ENCODE measurements around the gene BRINP3. TPM values are rescaled to one million over a fixed set of nuclear protein-coding genes. Genes with fewer than 3 reads are reported as not detected.
A peak's percentile ranks its signal among the peaks of the same experiment; 100 is the strongest.
"Not testable (repeated sequence)": the region's sequence is repeated elsewhere in the genome, so short reads cannot be mapped to it uniquely, and the experiment has no call there.

BRINP3 gene
- total RNA-seq (1 to 10 TPM in 1 of 9 donors, under 1 TPM in 4, not detected in 4; 0.11 to 1.1 (median 0.83) TPM), polyA plus RNA-seq (1 to 10 TPM in 1 of 3 donors, under 1 TPM in 1, not detected in 1; 0.10 to 3.0 TPM)
- long read RNA-seq, donor 1 = 0 reads
- long read RNA-seq, donor 2 = 0 reads
- long read RNA-seq, donor 3 = 0 reads
- long read RNA-seq, donor 4, partial matches to known transcripts = 0 of 1 reads
- long read RNA-seq, donor 4, other reads (novel, unspliced or antisense) = 1 of 1 reads
- long read RNA-seq, donor 5 = 0 reads
- long read RNA-seq, donor 6 = 0 reads
- long read RNA-seq, donor 7 = 0 reads
- long read RNA-seq, donor 8 = 0 reads
- long read RNA-seq, donor 9 = 0 reads
- long read RNA-seq, donor 10 = 0 reads

GRCh38 chr1:190477762-190478148 is at the start of gene BRINP3:
Gene BRINP3, minus strand, starts transcription at chr1:190477864.
- TF ChIP-seq CTCF (IDR thresholded peaks at IDR 0.05) (no peak), POLR2A (IDR thresholded peaks at IDR 0.05) (no peak)
- Histone ChIP-seq H3K36me3 (replicated peaks in 1 of 2) (no peaks in the 10 kb centered on the region), H3K4me1 (replicated peaks in 1 of 2) (peaks cover 7 to 8% of the 10 kb centered on the region in 2 donors), H3K27me3 (peaks cover 11% of the 10 kb centered on the region), H3K9me3 (replicated peaks in 1 of 3) (no peaks in the 10 kb centered on the region), H3K4me3 (peak within 1 kb of the TSS in 2 of 4 donors; percentile 3 to 39), H3K27ac (no peak within 1 kb of the TSS)
- no peak for DNase-seq
- WGBS, 4 donors = 6 to 13% (median 6%) methylated on average over 4 of the region's 4 CpGs
- intact Hi-C loops (cut with DNase I) = no loop called here

GRCh38 chr1:190511554-190511953 is 33.9 kb upstream of the BRINP3 start:
- no peak for DNase-seq
- H3K9me3 ChIP-seq (replicated peaks in 1 of 3) = no peaks in the 10 kb centered on the region
- H3K27me3 ChIP-seq = no peaks in the 10 kb centered on the region
- H3K27ac ChIP-seq = no peak overlapping the region
- intact Hi-C loops (cut with DNase I) = no loop called here
- 82 to 86% (median 85%) methylated on average over 2 of the region's 2 CpGs for WGBS, 4 donors
- H3K4me3 ChIP-seq = no peak overlapping the region
- H3K36me3 ChIP-seq (replicated peaks in 1 of 2) = no peaks in the 10 kb centered on the region
- TF ChIP-seq POLR2A (IDR thresholded peaks at IDR 0.05) = no peak
- no peak for TF ChIP-seq CTCF (IDR thresholded peaks at IDR 0.05)
- H3K4me1 ChIP-seq (replicated peaks in 1 of 2) = no peaks in the 10 kb centered on the region

GRCh38 chr1:190507357-190507756 is 29.7 kb upstream of the BRINP3 start:
- H3K9me3 ChIP-seq (replicated peaks in 1 of 3) = no peaks in the 10 kb centered on the region
- H3K27me3 ChIP-seq = no peaks in the 10 kb centered on the region
- intact Hi-C loops (cut with DNase I) = no loop called here
- H3K27ac ChIP-seq = no peak overlapping the region
- no peak overlapping the region for H3K4me3 ChIP-seq
- no peak for TF ChIP-seq POLR2A (IDR thresholded peaks at IDR 0.05)
- TF ChIP-seq CTCF (IDR thresholded peaks at IDR 0.05) = no peak
- H3K36me3 ChIP-seq (replicated peaks in 1 of 2) = no peaks in the 10 kb centered on the region
- no peaks in the 10 kb centered on the region for H3K4me1 ChIP-seq (replicated peaks in 1 of 2)
- WGBS, 4 donors = 32 to 48% (median 41%) methylated on average over 1 of the region's 1 CpG
- no peak for DNase-seq

- H3K27me3 ChIP-seq; H3K36me3 ChIP-seq (replicated peaks in 1 of 2); DNase-seq; intact Hi-C loops (cut with DNase I); H3K27ac ChIP-seq; H3K4me1 ChIP-seq (replicated peaks in 1 of 2); H3K4me3 ChIP-seq; H3K9me3 ChIP-seq (replicated peaks in 1 of 3): not testable (repeated sequence)
- WGBS, 4 donors = 68 to 84% (median 70%) methylated on average over 3 of the region's 3 CpGs
Observed at GRCh38 chr1:190504539-190504938, 26.9 kb upstream of the BRINP3 start.

GRCh38 chr1:190497565-190497964 is 19.9 kb upstream of the BRINP3 start:
- Histone ChIP-seq H3K4me3 (no peak overlapping the region), H3K27ac (no peak overlapping the region), H3K9me3 (replicated peaks in 1 of 3) (peaks cover 0 to 5% (median 0%) of the 10 kb centered on the region in 3 donors), H3K36me3 (replicated peaks in 1 of 2) (no peaks in the 10 kb centered on the region), H3K4me1 (replicated peaks in 1 of 2) (no peaks in the 10 kb centered on the region), H3K27me3 (no peaks in the 10 kb centered on the region)
- intact Hi-C loops (cut with DNase I) = no loop called here
- no peak for DNase-seq
- TF ChIP-seq POLR2A (IDR thresholded peaks at IDR 0.05) (no peak), CTCF (IDR thresholded peaks at IDR 0.05) (no peak)

All from adrenal gland (tissue), 19 donors.